ENCODE measurements around the gene CLMN. TPM values are rescaled to one million over a fixed set of nuclear protein-coding genes. Genes with fewer than 3 reads are reported as not detected.

CLMN gene
- polyA plus RNA-seq, 1 donor from 2014 or later, result 0.57 TPM

- no peak overlapping the region for H2AFZ ChIP-seq (ENCODE audit: low read depth, low read length)
- H3K36me3 ChIP-seq (ENCODE audit: insufficient read depth, low read length), result no peaks in the 10 kb centered on the region
- H4K20me1 ChIP-seq (ENCODE audit: insufficient read depth), result no peaks in the 10 kb centered on the region
- TF ChIP-seq TAF1 (IDR thresholded peaks at IDR 0.05; ENCODE audit: low read depth) (no peak), RAD21 (conservative IDR thresholded peaks at IDR 0.05) (no peak), EP300 (conservative IDR thresholded peaks at IDR 0.05; ENCODE audit: poor library complexity, severe bottlenecking) (no peak), EZH2 (IDR thresholded peaks at IDR 0.05; ENCODE audit: borderline replicate concordance, insufficient read depth, low read length, poor library complexity, severe bottlenecking) (no peak), SMC3 (conservative IDR thresholded peaks at IDR 0.05; ENCODE audit: poor library complexity) (no peak), REST (IDR thresholded peaks at IDR 0.05; ENCODE audit: borderline replicate concordance) (no peak), CTCF (IDR thresholded peaks at IDR 0.05; ENCODE audit: poor library complexity, severe bottlenecking) (no peak), MXI1 (conservative IDR thresholded peaks at IDR 0.05; ENCODE audit: poor library complexity, severe bottlenecking) (no peak), POLR2AphosphoS5 (IDR thresholded peaks at IDR 0.05) (no peak)
- no peaks in the 10 kb centered on the region for H3K79me2 ChIP-seq (replicated peaks; ENCODE audit: insufficient read depth, low read length)
- H3F3A ChIP-seq (ENCODE audit: insufficient read depth, low read length, poor library complexity, severe bottlenecking), result no peaks in the 10 kb centered on the region
- H3K4me2 ChIP-seq (ENCODE audit: low read length), result no peak overlapping the region
- H3K27ac ChIP-seq (ENCODE audit: low read length), result no peak overlapping the region
- no peaks in the 10 kb centered on the region for H3K9me2 ChIP-seq (ENCODE audit: insufficient read depth, low read length)
- no peak overlapping the region for H3K9ac ChIP-seq (ENCODE audit: low read length)
- H3K27me3 ChIP-seq (ENCODE audit: insufficient read depth, low read depth, low read length), result no peaks in the 10 kb centered on the region
- H3K9me3 ChIP-seq (ENCODE audit: low read length), result no peaks in the 10 kb centered on the region
- no peak overlapping the region for H3K4me3 ChIP-seq (ENCODE audit: low read length)
Measured at GRCh38 chr14:95191445-95192199, 128.1 kb downstream of the CLMN start.

- H3K27ac ChIP-seq (ENCODE audit: low read length), result no peak overlapping the region
- no peak overlapping the region for H3K9ac ChIP-seq (ENCODE audit: low read length)
- no peak for TF ChIP-seq EZH2 (IDR thresholded peaks at IDR 0.05; ENCODE audit: borderline replicate concordance, insufficient read depth, low read length, poor library complexity, severe bottlenecking)
- no peak for TF ChIP-seq REST (IDR thresholded peaks at IDR 0.05; ENCODE audit: borderline replicate concordance)
- TF ChIP-seq CTCF (IDR thresholded peaks at IDR 0.05; ENCODE audit: poor library complexity, severe bottlenecking), result no peak
- no peak for TF ChIP-seq SMC3 (conservative IDR thresholded peaks at IDR 0.05; ENCODE audit: poor library complexity)
- no peak for TF ChIP-seq EP300 (conservative IDR thresholded peaks at IDR 0.05; ENCODE audit: poor library complexity, severe bottlenecking)
- TF ChIP-seq POLR2AphosphoS5 (IDR thresholded peaks at IDR 0.05), result no peak
- no peak for TF ChIP-seq MXI1 (conservative IDR thresholded peaks at IDR 0.05; ENCODE audit: poor library complexity, severe bottlenecking)
- no peak for TF ChIP-seq TAF1 (IDR thresholded peaks at IDR 0.05; ENCODE audit: low read depth)
- no peak overlapping the region for H3K4me3 ChIP-seq (ENCODE audit: low read length)
- H4K20me1 ChIP-seq (ENCODE audit: insufficient read depth), result no peaks in the 10 kb centered on the region
- no peaks in the 10 kb centered on the region for H3F3A ChIP-seq (ENCODE audit: insufficient read depth, low read length, poor library complexity, severe bottlenecking)
- no peaks in the 10 kb centered on the region for H3K9me3 ChIP-seq (ENCODE audit: low read length)
- no peaks in the 10 kb centered on the region for H3K79me2 ChIP-seq (replicated peaks; ENCODE audit: insufficient read depth, low read length)
- no peaks in the 10 kb centered on the region for H3K36me3 ChIP-seq (ENCODE audit: insufficient read depth, low read length)
- H3K9me2 ChIP-seq (ENCODE audit: insufficient read depth, low read length), result no peaks in the 10 kb centered on the region
- H2AFZ ChIP-seq (ENCODE audit: low read depth, low read length), result no peak overlapping the region
- H3K27me3 ChIP-seq (ENCODE audit: insufficient read depth, low read depth, low read length), result no peaks in the 10 kb centered on the region
- no peak overlapping the region for H3K4me2 ChIP-seq (ENCODE audit: low read length)
Measured at GRCh38 chr14:95190857-95191256, 128.9 kb downstream of the CLMN start.

All from neural cell (in vitro differentiated cells).